H9 (cell line): ENCODE measurements around the gene ACTL8. TPM values are rescaled to one million over a fixed set of nuclear protein-coding genes. Genes with fewer than 3 reads are reported as not detected.

Source experiments
- DNase-seq: peaks from one replicate; pipeline ENCODE4 v3.0.0-alpha.2; 2017
- H2AFZ ChIP-seq: one replicate; pipeline ENCODE4 v1.6.1; 2013; ENCODE audit warnings: mild to moderate bottlenecking, low read length, control low read depth, moderate library complexity
- H2AK5ac ChIP-seq: 2 replicates; pipeline ENCODE4 v1.6.1; 2013; ENCODE audit warnings: low read length, control low read depth, mixed read lengths; ENCODE audit not compliant: insufficient read length
- H2BK120ac ChIP-seq: one replicate; pipeline ENCODE4 v1.6.1; 2013; ENCODE audit warnings: low read depth, mild to moderate bottlenecking, low read length, control low read depth, inconsistent platforms; ENCODE audit not compliant: poor library complexity, severe bottlenecking
- H2BK12ac ChIP-seq: 2 replicates; pipeline ENCODE4 v1.6.1; 2013; ENCODE audit warnings: low read length, control low read depth, mixed read lengths, low read depth; ENCODE audit not compliant: insufficient read length
- H2BK15ac ChIP-seq: 2 replicates; pipeline ENCODE4 v1.6.1; 2013; ENCODE audit warnings: low read depth, low read length, control low read depth
- H2BK20ac ChIP-seq: one replicate; pipeline ENCODE4 v1.6.1; 2013; ENCODE audit warnings: low read depth, mild to moderate bottlenecking, low read length, control low read depth, inconsistent platforms; ENCODE audit not compliant: poor library complexity, severe bottlenecking
- H2BK5ac ChIP-seq: 2 replicates; pipeline ENCODE4 v1.6.1; 2013; ENCODE audit warnings: low read length, control low read depth, mixed read lengths; ENCODE audit not compliant: insufficient read length
- H3K14ac ChIP-seq: 2 replicates; pipeline ENCODE4 v1.6.1; 2013; ENCODE audit warnings: low read length, control low read depth; ENCODE audit not compliant: insufficient read depth
- H3K18ac ChIP-seq: 2 replicates; pipeline ENCODE4 v1.6.1; 2013; ENCODE audit warnings: low read depth, mild to moderate bottlenecking, mixed read lengths, low read length, control low read depth; ENCODE audit not compliant: insufficient read length
- H3K23ac ChIP-seq: 2 replicates; pipeline ENCODE4 v1.6.1; 2013; ENCODE audit warnings: low read length, control low read depth, mixed read lengths, low read depth; ENCODE audit not compliant: insufficient read length
- H3K23me2 ChIP-seq: 2 replicates; pipeline ENCODE4 v1.6.1; 2013; ENCODE audit warnings: low read depth, mild to moderate bottlenecking, mixed read lengths, low read length, control low read depth; ENCODE audit not compliant: insufficient read length, poor library complexity, severe bottlenecking
- H3K27ac ChIP-seq: 2 replicates; pipeline ENCODE4 v1.5.1; 2013; ENCODE audit warnings: low read length, control low read depth, mixed read lengths, low read depth; ENCODE audit not compliant: insufficient read length
- H3K27me3 ChIP-seq: 2 replicates; pipeline ENCODE4 v1.6.1; 2013; ENCODE audit warnings: low read length, control low read depth, inconsistent platforms; ENCODE audit not compliant: insufficient read depth
- H3K4ac ChIP-seq: 2 replicates; pipeline ENCODE4 v1.6.1; 2013; ENCODE audit warnings: low read depth, mild to moderate bottlenecking, control low read depth, inconsistent platforms, low read length, moderate library complexity
- H3K4me1 ChIP-seq: 2 replicates; pipeline ENCODE4 v1.6.1; 2013; ENCODE audit warnings: low read length, control low read depth, inconsistent platforms; ENCODE audit not compliant: insufficient read depth
- H3K4me2 ChIP-seq: 2 replicates; pipeline ENCODE4 v1.6.1; 2013; ENCODE audit warnings: low read length, control low read depth, mixed read lengths; ENCODE audit not compliant: insufficient read length, insufficient read depth
- H3K56ac ChIP-seq: 2 replicates; pipeline ENCODE4 v1.6.1; 2013; ENCODE audit warnings: low read depth, mild to moderate bottlenecking, mixed read lengths, low read length, control low read depth; ENCODE audit not compliant: insufficient read length
- H3K79me1 ChIP-seq: 2 replicates; pipeline ENCODE4 v1.6.1; 2013; ENCODE audit warnings: low read depth, mild to moderate bottlenecking, moderate library complexity, low read length, control low read depth, inconsistent platforms; ENCODE audit not compliant: insufficient read depth, poor library complexity, severe bottlenecking
- H3K79me2 ChIP-seq: 2 replicates; pipeline ENCODE4 v1.6.1; 2013; ENCODE audit warnings: low read length, control low read depth, inconsistent platforms; ENCODE audit not compliant: insufficient read depth
- H3K9ac ChIP-seq: 2 replicates; pipeline ENCODE4 v1.6.1; 2013; ENCODE audit warnings: low read length, control low read depth, mixed read lengths; ENCODE audit not compliant: insufficient read length; ENCODE audit errors: extremely low read depth
- H3K9me3 ChIP-seq: one replicate; pipeline ENCODE4 v1.6.1; 2013; ENCODE audit warnings: low read depth, low read length, inconsistent platforms; ENCODE audit not compliant: control insufficient read depth
- H3T11ph ChIP-seq: one replicate; pipeline ENCODE4 v1.6.1; 2013; ENCODE audit warnings: mild to moderate bottlenecking, low read length, control low read depth, inconsistent platforms
- H4K20me1 ChIP-seq: one replicate; pipeline ENCODE4 v1.6.1; 2013; ENCODE audit not compliant: control insufficient read depth, insufficient read length, insufficient read depth
- H4K5ac ChIP-seq: 2 replicates; pipeline ENCODE4 v1.6.1; 2013; ENCODE audit warnings: low read depth, mild to moderate bottlenecking, mixed read lengths, low read length, control low read depth; ENCODE audit not compliant: insufficient read length
- H4K8ac ChIP-seq: replicated peaks from 2 replicates; pipeline ENCODE4 v1.6.1; 2013; ENCODE audit warnings: low read length, control low read depth, mixed read lengths, low read depth; ENCODE audit not compliant: insufficient read length
- H4K91ac ChIP-seq: 2 replicates; pipeline ENCODE4 v1.6.1; 2013; ENCODE audit warnings: low read depth, mild to moderate bottlenecking, moderate library complexity, mixed read lengths, low read length, control low read depth; ENCODE audit not compliant: insufficient read length
- H3K27ac Mint-ChIP-seq, 3 experiments: 2 replicates in 2 of 3; 3 replicates in 1 of 3; pipeline ENCODE4 v1.8.0; 2020 to 2021; ENCODE audit warnings: mixed read lengths in 3 of 3, mild to moderate bottlenecking in 1 of 3, moderate library complexity in 1 of 3
- H3K27me3 Mint-ChIP-seq: 2 replicates; pipeline ENCODE4 v1.8.0; 2021; ENCODE audit warnings: low read depth, mild to moderate bottlenecking, moderate library complexity, mixed read lengths
- H3K36me3 Mint-ChIP-seq, 3 experiments: 2 replicates in 2 of 3; 3 replicates in 1 of 3; pipeline ENCODE4 v1.8.0; 2020 to 2021; ENCODE audit warnings: low read depth in 3 of 3, mixed read lengths in 3 of 3; ENCODE audit not compliant: insufficient read depth in 1 of 3
- H3K4me1 Mint-ChIP-seq, 2 experiments: 2 replicates each; pipeline ENCODE4 v1.8.0; 2020; ENCODE audit warnings: mixed read lengths in 2 of 2
- H3K4me3 Mint-ChIP-seq, 2 experiments: 2 replicates in 1 of 2; 3 replicates in 1 of 2; pipeline ENCODE4 v1.8.0; 2020 to 2021; ENCODE audit warnings: mild to moderate bottlenecking in 2 of 2, mixed read lengths in 2 of 2, moderate library complexity in 1 of 2
- H3K9me3 Mint-ChIP-seq, 2 experiments: 2 replicates in 1 of 2; 3 replicates in 1 of 2; pipeline ENCODE4 v1.8.0; 2020; ENCODE audit warnings: mild to moderate bottlenecking in 2 of 2, mixed read lengths in 2 of 2, moderate library complexity in 1 of 2
- CTCF ChIP-seq: fragments of 200-600 bp; sonication (generic); conservative IDR thresholded peaks from 3 replicates; pipeline ENCODE4 v1.8.0; 2021; ENCODE audit warnings: antibody characterized with exemption, mild to moderate bottlenecking
- WGBS: extraction: QIAGEN DNeasy Blood & Tissue Kit; methylation state at CpG from one replicate; pipeline ENCODE4 v1.1.7; 2013; ENCODE audit warnings: missing lambda C conversion rate, low lambda C conversion rate, mixed read lengths; ENCODE audit not compliant: insufficient read length; ENCODE audit errors: extremely low coverage; 5-methylcytosine and 5-hydroxymethylcytosine counted together
- total RNA-seq: library from RNA; stranded (reverse); gene quantifications from 2 replicates; pipeline ENCODE4 v1.2.1, GENCODE V29; 2021

Gene ACTL8
- total RNA-seq, 1 experiment from 2014 or later, result not detected

- H3K4me2 ChIP-seq, result no peak overlapping the region
- no peak overlapping the region for H4K5ac ChIP-seq
- H3K23ac ChIP-seq, result no peak overlapping the region
- no peak overlapping the region for H3K18ac ChIP-seq
- no peak overlapping the region for H3K9ac ChIP-seq
- no peaks in the 10 kb centered on the region for H4K20me1 ChIP-seq
- no peak overlapping the region for H3K4ac ChIP-seq
- no peak overlapping the region for H3T11ph ChIP-seq
- H3K27ac ChIP-seq, result no peak overlapping the region
- no peak overlapping the region for H2BK15ac ChIP-seq
- Mint-ChIP-seq H3K27me3 (peaks cover 4% of the 10 kb centered on the region), H3K9me3 (no peaks in the 10 kb centered on the region; a peak in 1 of 5 replicates), H3K4me1 (peaks cover 0 to 2% of the 10 kb centered on the region in 2 experiments; a peak in 1 of 4 replicates), H3K36me3 (no peaks in the 10 kb centered on the region), H3K27ac (no peak overlapping the region), H3K4me3 (no peak overlapping the region)
- no peak overlapping the region for H2AK5ac ChIP-seq
- TF ChIP-seq CTCF, result no peak
- no peak overlapping the region for H2BK120ac ChIP-seq
- WGBS, result no CpG with 5 or more reads among the region's 6 CpGs
- H2AFZ ChIP-seq, result no peak overlapping the region
- H4K8ac ChIP-seq, result no peak overlapping the region
- no peak overlapping the region for H4K91ac ChIP-seq
- H3K79me2 ChIP-seq, result no peaks in the 10 kb centered on the region
- no peak overlapping the region for H2BK20ac ChIP-seq
- no peaks in the 10 kb centered on the region for H3K4me1 ChIP-seq
- no peaks in the 10 kb centered on the region for H3K27me3 ChIP-seq
- H3K9me3 ChIP-seq, result no peaks in the 10 kb centered on the region
- H2BK5ac ChIP-seq, result no peak overlapping the region
- no peak overlapping the region for H3K56ac ChIP-seq
- no peaks in the 10 kb centered on the region for H3K23me2 ChIP-seq
- H3K79me1 ChIP-seq, result no peaks in the 10 kb centered on the region
- no peak for DNase-seq
- H2BK12ac ChIP-seq, result no peak overlapping the region
- no peak overlapping the region for H3K14ac ChIP-seq
Measured at GRCh38 chr1:17724150-17724549, 31.0 kb upstream of the ACTL8 start.
